GM10266 (cell line): Measurements from ENCODE around the gene PTPN3.
"Not testable (repeated sequence)": the region's sequence is repeated elsewhere in the genome, so short reads cannot be mapped to it uniquely, and the experiment has no call there.

Experiments
- DNase-seq: peaks from one replicate; pipeline ENCODE4 v3.0.0; 2012; ENCODE audit errors: extremely low spot score
- CTCF ChIP-seq: IDR thresholded peaks from 2 replicates; pipeline ENCODE4 v1.5.1; 2012; ENCODE audit warnings: mild to moderate bottlenecking, low read depth; ENCODE audit not compliant: control insufficient read depth, insufficient read depth; ENCODE audit errors: missing control alignments

PTPN3 gene

GRCh38 chr9:109498195-109499092, at the start of gene PTPN3:
PTPN3 (minus strand) TSS chr9:109498307; CDS start chr9:109463434, 34,873 bp downstream.
- peak; percentile 52 for DNase-seq

GRCh38 chr9:109544954-109545353, 46.8 kb upstream of the PTPN3 start:
- DNase-seq: not testable (repeated sequence)

More at GRCh38 chr9:109498195-109499092, at the start of gene PTPN3:
- no peak for TF ChIP-seq CTCF

- no peak for DNase-seq
- TF ChIP-seq CTCF: no peak
Observed at GRCh38 chr9:109542922-109543321, 44.8 kb upstream of the PTPN3 start.

GRCh38 chr9:109538346-109538745, 40.2 kb upstream of the PTPN3 start:
- no peak for DNase-seq
- TF ChIP-seq CTCF: no peak

GRCh38 chr9:109537288-109537687, 39.2 kb upstream of the PTPN3 start:
- TF ChIP-seq CTCF: no peak
- DNase-seq: no peak

- TF ChIP-seq CTCF: no peak
Observed at GRCh38 chr9:109536859-109537258, 38.8 kb upstream of the PTPN3 start.

GRCh38 chr9:109535365-109535764, 37.3 kb upstream of the PTPN3 start:
- TF ChIP-seq CTCF: no peak
- no peak for DNase-seq

More at GRCh38 chr9:109536859-109537258, 38.8 kb upstream of the PTPN3 start:
- DNase-seq: no peak
